NK-92 (cell line): ENCODE data around the gene LCE3B.
"Not testable (repeated sequence)": the region's sequence is repeated elsewhere in the genome, so short reads cannot be mapped to it uniquely, and the experiment has no call there.

ENCODE experiments used
- DNase-seq: peaks from one replicate; lab custom pipeline; 2025; ENCODE audit not compliant: unreplicated experiment; lab: John Stamatoyannopoulos, UW

LCE3B gene, protein sequence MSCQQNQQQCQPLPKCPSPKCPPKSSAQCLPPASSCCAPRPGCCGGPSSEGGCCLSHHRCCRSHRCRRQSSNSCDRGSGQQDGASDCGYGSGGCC

DNA sequence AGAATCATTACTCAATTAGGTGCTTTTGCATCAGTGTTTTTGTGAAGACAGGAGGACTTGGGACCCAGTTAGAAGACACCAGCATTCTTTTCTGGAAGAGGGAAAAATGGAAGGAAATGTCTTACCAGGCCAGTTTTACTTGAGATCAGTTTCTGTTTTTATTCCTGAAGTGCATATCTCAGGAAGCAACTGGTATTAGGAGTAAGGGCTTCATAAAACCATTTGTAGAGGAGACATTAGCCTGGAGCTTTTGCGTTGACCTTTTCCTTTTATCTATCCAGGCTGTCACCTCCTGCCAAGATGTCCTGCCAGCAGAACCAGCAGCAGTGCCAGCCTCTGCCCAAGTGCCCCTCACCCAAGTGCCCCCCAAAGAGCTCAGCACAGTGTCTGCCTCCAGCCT is at the start of gene LCE3B:
Gene LCE3B, plus strand, starts transcription at position 301 of the 400 bp plus-strand sequence. Its CDS starts 0 bp downstream, at position 301.
- DNase-seq: no peak

DNA sequence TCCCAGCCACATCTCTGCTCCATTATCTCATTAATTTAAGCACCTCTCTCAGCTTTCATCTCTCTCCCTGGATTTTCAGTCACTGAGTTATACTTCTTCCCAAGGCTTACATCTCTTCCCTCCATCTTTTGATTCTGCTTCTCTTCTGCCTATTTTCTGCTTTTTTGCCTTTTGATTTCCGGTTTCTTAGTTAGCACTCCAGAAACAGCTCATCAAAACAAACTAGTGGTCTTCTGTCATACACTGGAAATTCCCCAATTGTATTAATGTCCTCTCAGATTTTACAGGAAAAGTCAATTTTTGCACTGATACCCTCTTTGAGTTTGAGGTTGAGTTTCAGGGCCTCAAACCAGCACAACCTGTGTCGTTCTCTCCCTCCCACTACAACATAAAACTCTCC is 48.5 kb upstream of the LCE3B start:
- DNase-seq: no peak

DNA sequence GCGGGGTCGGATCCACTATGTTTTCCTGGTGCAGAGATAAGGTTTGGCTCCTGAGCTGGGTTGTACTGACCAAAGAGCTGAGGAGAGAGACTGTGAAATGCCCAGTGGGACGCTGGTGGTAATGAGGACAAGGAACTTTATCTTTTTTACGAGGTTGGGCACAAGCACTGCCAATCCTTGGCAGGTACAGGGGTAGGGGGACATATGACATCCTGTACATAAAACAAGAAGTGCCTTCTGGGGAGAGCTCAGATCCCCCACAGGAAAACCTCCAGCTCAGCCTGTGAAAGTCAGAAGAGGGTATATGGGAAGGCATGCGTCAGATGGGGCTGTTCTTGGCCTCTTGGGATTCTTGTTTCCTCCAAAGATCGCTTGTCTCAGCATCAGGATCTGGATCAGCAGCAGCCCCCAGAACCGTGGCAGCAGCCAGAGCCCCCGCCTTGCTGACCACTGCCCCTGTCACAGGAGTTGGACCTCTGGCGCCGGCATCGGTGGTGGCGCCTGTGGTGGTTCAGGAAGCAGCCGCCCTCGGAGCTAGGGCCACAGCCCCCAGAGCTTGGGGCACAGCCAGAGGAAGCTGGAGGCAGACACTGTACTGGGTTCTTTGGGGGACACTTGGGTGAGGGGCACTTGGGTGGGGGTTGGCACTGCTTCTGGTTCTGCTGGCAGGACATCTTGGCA is 47.9 kb upstream of the LCE3B start:
- no peak for DNase-seq

DNA sequence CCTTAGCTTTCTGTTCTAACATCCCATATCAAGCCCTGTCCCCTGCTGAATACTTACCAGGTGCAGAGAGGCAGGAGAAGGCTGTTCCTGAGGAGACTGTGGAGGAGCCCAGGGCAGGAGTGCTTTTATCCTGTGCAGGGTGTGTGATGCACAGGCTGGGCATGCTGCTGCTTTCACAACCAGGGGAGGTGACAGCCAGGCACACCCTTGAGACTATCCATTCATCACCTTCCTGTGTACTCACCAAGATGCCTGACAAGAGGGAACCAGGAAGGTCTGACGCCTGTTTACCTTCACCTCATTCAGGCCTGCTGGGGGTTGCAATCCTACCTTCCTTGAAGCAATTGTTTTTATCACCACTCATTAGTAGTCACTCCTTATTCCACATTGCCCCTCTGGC is 46.9 kb upstream of the LCE3B start, which contains the start of gene LCE3E:
Gene LCE3E, minus strand, starts transcription at position 100 of the 400 bp plus-strand sequence. CDS start 572 bp downstream, outside the sequence.
- DNase-seq: no peak

DNA sequence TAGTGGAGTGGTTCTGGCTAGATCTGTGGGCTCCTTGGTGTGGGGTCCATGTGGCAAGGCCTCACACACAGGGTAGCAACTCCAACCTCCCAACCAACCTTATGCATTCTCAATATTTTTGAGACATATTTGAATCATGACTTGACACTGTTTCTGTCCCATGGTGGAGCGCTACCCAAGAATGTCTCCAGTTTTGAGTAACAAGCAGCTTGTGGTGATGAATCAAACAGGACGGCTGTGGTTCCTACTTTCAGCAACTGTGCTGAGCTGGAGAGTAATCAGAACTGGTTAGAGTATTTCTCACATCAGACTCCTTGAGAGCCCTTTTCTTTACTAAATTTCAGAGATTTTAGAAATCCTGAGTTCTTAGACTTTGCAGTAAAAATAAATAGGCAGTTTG is 36.4 kb upstream of the LCE3B start:
- DNase-seq: no peak

DNA sequence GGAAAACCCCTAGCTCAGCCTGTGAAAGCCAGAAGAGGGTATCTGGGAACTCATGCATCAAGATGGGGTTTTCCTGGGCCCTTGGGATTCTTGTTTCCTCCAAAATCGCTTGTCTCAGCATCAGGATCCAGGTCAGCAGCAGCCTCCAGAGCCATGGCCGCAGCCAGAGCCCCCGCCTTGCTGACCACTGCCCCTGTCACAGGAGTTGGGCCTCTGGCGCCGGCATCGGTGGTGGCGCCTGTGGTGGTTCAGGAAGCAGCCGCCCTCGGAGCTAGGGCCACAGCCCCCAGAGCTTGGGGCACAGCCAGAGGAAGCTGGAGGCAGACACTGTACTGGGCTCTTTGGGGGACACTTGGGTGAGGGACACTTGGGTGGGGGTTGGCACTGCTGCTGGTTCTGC is 34.1 kb upstream of the LCE3B start:
- DNase-seq: not testable (repeated sequence)

DNA sequence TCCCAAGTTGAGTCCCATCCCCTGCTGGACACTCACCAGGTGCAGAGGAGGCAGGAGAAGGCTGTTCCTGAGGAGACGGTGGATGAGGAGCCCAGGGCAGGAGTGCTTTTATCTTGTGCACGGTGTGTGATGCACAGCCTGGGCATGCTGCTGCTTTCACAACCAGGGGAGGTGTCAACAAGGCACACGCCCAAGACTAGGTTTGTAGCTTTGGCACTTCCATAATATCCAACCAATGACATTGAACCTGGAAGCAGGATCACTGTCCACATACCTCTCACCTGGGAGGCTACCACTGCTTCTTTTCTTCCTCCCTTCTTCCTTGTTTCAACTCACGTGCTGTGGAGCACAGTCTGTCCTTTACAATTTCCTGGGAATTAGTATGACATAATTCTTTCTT is 33.2 kb upstream of the LCE3B start, which contains the start of gene LCE3D:
Gene LCE3D, minus strand, starts transcription at position 84 of the 400 bp plus-strand sequence. CDS start 580 bp downstream, outside the sequence.
- no peak for DNase-seq

DNA sequence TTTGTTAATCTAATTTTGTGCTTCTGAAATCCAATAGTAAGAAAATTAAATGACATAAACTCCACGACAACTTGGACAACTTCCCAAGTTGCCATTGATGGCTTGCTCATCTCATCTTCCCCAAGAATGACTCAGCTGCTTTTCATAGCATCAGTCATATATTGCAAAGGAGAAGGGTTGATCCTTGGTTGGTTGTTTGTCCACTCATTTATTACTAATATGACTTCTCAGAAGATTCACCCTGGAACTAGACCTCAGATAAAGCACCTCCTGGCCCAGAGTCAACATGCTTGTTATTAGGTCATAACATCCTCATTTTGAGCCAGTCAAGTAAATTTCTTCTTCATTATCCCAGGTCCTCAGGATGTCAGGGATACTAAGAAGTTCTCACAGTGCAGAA is 31.0 kb upstream of the LCE3B start:
- DNase-seq: no peak

DNA sequence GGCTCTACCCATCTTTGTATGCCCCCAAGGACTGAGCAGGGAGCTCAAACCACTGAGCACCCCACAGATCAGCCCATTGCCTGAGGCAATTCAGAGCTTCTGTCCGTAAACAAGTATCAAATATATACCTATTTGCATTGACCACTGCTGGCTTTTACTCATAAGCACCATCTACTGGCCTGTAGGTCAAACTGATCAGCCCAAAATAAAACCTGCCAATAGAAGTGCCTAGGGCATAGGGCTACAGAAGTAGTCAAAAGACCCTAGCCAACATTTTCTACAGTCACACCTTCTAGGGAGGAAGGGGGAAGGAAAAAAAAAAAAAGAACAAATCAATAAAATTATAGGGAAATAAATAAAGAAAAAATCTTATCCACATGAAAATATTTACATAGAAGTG is 28.0 kb upstream of the LCE3B start:
- DNase-seq: no peak

DNA sequence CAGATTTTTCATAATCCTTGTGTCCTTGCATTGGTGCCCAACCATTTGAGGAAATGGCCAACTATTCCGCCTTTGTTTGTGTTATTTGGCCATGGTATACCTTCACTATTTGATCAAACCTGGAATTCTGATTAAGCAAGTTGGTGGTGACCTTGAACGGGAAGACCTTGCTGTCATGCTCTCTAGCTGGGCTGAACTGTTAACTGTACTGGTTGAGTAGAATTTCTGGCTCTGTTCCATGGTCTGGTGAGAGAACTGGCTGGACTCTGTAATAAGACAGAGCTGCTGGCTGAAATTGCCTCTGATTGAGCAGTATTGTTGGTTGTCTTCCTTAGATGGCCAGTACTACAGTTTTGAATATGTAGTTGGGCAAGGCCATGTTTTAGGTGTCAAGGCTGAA is 16.6 kb upstream of the LCE3B start:
- no peak for DNase-seq

DNA sequence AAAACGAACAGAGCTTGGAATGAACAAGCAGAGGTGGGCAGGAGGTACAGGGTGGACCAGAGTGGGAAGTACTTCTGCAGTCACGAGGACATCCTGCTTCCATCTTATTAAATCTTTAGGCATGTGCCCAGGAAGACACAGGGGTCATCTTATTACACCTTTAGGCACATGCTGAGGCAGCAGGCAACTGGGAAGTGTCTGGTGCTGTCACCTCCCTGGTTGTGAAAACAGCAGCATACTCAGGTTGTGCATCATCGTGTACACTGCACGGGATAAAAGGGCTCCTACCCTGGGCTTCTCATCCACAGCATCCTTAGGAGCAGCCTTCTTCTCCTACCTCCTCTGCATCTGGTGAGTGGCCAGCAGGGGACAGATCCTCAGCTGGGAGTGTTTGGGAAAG is 13.7 kb upstream of the LCE3B start, which contains the start of gene LCE3C:
Gene LCE3C, plus strand, starts transcription at position 301 of the 400 bp plus-strand sequence. CDS start 498 bp downstream, outside the sequence.
- no peak for DNase-seq

DNA sequence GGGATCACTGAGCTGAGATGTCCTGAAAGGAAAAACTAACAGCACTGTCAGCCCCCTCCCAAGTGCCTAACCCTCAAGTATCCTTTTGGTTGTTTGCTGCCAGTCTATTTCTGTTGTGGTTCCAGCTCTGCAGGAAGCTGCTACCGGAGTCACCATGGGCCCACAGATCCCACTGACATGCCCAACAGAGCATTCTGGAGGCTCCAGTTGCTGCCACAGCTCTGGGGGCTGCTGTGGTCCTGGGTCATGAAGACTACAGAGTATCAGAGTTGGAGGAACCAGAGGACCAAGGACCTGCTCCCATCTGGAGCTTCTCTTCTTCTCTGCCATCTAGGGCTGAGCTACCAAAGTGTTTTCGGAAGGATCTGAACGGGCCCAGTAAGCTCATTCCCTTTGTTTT is 8.4 kb downstream of the LCE3B start:
- DNase-seq: no peak

DNA sequence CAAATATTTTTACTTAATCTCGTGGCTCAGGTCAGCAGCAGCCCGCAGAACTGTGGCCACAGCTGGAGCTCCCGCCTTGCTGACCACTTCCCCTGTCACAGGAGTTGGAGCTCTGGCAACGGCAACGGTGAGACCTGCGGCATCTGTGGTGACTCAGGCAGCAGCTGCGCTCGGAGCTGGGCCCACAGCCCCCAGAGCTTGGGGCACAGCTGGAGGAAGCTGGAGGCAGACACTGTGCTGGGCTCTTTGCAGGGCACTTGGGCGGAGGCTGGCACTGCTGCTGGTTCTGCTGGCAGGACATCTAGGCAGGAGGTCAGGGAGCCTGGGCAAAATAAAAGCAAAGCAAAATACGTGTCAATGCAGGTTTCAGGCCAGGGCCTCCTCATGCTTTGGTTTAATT is 9.2 kb downstream of the LCE3B start, which contains the start of gene LCE3A:
Gene LCE3A, minus strand, starts transcription at position 301 of the 400 bp plus-strand sequence. Its CDS starts 0 bp downstream, at position 301.
- no peak for DNase-seq

DNA sequence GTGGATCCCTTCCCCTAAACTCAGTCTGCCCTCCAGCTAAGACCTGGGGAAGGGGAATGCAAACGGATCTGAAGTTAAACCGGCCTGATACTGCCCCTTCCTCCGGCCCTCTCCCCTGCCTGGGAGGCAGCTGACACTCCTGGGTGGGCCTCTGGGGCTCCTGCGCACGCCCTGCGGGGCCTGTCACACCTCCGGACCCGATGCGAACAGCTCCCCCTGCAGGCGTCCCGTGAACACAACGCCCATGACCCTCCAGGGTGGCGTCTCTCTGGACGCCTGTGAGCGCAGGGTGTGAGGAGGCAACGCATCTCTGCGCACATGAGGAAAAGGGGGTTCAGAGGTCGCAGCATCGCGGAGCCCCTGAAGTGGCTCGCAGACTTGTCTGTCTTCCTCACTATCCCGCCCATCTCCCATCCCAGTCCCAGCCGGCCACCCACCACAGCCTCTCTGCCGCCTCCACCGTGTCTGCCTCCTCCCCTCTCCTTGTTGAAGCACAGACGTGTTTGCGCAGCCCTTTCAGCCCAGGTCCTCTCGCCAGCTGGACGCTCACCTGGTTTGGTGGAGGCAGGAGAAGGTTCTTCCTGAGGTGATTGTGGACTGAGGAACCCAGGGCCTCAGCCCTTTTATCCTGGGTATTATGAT is 9.7 kb downstream of the LCE3B start:
- DNase-seq: no peak

DNA sequence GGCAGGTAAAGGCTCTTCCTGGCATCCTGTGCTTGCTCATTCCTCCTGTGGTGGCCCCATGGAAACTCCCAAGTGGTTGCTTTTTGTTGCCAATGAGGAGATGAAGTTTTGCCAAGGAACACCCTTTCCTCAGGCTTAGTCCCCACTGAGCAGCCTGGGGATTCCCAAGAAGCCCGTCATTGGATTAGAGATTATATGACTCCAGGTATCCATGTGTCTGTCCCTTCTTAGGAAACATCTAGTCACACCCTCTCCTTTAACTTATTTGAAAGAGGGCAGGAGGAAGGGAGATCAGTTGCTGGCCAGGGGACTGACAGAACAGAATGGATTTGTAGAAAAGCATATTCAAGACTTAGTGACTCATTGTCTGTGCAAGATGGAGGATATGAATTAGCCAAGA is 13.1 kb downstream of the LCE3B start:
- DNase-seq: no peak

DNA sequence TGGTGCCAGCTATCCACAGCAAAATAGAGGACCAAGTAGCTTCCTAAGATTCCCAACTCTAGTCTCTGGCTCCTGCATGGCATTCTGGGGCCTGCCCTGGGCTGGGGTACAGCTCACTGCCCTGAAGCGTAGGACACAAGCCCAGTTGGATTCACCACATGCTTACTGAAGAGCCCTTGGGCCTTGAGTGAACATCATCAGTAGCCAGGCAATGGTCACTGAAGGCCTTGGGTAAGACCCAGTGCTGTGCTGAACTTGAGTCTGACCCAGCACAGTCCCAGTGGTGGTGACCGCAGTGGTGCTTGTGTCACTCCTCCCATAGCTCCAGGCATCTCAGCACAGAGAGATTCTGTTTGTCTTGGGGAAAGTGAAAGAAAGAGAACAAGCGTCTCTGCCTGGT is 17.0 kb downstream of the LCE3B start:
- no peak for DNase-seq

DNA sequence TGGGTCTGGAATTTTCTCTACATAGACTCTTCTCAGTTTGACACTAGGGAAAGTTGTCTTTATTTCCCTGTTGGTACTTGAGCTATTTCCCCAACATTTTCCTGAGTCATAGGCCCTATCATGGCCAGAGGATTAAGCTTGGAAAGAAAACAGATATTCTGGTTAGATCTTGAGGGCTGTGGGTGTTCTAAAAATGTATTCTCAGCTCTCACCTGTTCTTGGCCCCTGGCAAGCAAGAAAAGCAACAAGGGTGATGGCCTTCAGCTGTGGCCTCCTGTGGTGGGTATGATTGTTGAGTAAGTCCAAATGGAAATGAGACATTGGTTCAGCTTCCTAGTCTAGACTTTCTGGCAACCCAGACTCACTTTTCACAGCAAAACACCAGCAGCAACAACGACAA is 26.7 kb downstream of the LCE3B start:
- DNase-seq: no peak

DNA sequence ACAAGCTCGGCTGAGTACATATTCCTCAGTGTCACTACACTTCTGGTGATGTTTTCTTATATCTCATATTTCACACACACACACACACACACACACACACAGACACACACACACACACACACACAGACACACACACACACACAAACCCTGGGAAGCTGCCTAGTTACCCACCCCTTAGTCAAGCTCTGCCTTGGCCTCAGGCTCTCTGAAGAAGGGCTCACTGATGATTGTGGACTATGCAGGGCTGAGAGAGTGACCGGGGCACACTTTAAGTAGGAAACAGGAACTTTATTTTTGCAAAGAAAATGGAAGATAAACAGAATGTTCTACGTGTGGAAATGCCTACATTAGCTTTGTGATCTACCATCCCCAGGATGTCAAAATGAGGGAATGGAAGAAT is 30.3 kb downstream of the LCE3B start:
- DNase-seq: no peak

DNA sequence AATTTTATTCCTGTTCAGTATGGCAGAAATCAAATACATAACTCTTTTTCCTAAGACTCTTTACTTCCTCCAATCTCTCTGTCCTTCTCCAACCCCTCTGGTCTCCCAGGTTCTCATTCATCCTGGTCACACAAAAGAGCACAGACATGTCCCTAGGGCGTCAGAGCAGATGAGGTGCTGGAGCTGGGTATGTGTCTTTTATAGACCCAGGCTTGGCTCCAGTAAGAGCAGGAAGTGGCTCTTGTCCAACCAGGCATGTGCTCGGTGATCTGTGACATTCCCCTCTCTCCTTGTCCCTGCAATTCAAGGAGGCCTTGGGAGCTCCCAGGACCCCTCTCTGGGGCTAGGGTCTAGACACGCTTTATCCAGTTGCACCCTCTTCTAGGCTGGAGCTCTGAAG is 31.5 kb downstream of the LCE3B start:
- no peak for DNase-seq

DNA sequence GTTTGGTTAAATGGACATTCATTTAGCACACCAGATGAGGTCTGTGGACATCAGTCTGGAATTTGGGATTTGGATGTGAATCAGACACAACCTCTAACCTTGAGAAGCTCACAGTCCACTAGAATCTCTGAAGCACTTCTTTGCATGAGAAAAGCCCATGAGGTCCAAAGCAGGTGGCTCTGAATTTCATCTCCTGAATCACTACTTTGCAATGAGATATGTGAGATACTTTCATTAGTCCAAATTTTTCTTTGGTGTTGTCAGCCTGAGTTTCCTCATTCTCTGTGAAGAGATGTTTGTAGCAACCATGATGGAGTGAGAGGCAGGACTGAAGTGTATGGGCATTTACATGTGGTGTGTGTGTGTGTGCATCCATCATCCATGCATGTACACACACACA is 33.0 kb downstream of the LCE3B start:
- no peak for DNase-seq

DNA sequence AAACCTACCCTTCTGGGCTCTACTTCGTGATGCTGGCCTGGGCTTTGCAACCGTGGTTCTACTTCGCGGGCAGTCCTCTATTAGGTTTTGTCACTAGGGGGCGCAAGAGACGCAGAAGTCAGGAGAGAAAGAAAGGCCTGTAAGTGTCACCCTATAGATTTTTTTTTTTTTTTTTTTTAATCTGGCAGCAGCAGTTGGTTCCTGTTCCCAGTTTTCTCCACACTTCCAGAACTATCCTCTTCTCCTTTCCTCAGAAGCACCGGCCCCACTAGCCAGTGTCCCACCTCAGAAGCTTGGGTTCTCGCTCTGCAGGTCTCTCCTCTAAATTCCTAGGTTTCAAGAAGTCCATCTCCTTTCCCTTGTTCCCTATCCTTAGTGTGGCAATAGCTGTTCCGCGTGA is 40.5 kb downstream of the LCE3B start:
- DNase-seq: no peak

DNA sequence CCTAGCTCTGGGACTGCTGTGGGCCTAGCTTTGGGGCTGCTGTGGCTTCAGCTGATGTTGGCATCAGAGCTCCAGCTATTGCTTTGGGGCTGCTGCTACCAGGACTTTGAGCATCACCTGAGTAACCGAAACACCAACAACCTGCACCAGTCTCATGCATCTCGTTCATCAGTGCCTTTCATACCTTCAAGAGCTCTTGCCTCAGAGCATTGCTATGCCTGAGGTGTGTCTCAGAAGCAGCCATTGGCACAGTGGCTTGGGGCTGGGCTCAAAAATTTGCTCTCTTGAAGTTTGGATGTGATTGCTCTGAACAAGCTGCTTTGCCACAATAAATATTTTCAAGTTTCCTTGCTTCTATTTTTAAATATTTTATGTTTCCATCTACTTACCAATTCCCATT is 42.8 kb downstream of the LCE3B start:
- DNase-seq: no peak
